Esophagus (tissue), 2 donors: ENCODE results near the gene CCDC24. TPM values are rescaled to one million over a fixed set of nuclear protein-coding genes. Genes with fewer than 3 reads are reported as not detected.

ENCODE experiments used
- H3K27ac ChIP-seq, 2 donors: one replicate each; pipeline ENCODE4 v1.5.1; 2013; ENCODE audit warnings: low read depth in 2 of 2, mild to moderate bottlenecking in 2 of 2, inconsistent platforms in 1 of 2, low read length in 1 of 2, moderate library complexity in 1 of 2
- H3K27me3 ChIP-seq, 2 donors: one replicate each; pipeline ENCODE4 v1.6.1; 2013; ENCODE audit warnings: low read length in 2 of 2, control low read depth in 1 of 2, mild to moderate bottlenecking in 1 of 2; ENCODE audit not compliant: insufficient read depth in 2 of 2, control insufficient read depth in 1 of 2
- H3K36me3 ChIP-seq, 2 donors: one replicate each; pipeline ENCODE4 v1.6.1; 2013; ENCODE audit warnings: low read length in 1 of 2; ENCODE audit not compliant: control insufficient read depth in 2 of 2, insufficient read depth in 2 of 2
- H3K4me1 ChIP-seq, 2 donors: one replicate each; pipeline ENCODE4 v1.6.1; 2013; ENCODE audit warnings: low read length in 1 of 2; ENCODE audit not compliant: control insufficient read depth in 2 of 2, insufficient read depth in 2 of 2
- H3K4me3 ChIP-seq, 2 donors: one replicate each; pipeline ENCODE4 v1.5.1; 2013; ENCODE audit warnings: low read length in 2 of 2, mild to moderate bottlenecking in 2 of 2, low read depth in 1 of 2, moderate library complexity in 1 of 2
- H3K9me3 ChIP-seq, 2 donors: one replicate each; pipeline ENCODE4 v1.6.1; 2013; ENCODE audit warnings: mild to moderate bottlenecking in 2 of 2, low read depth in 1 of 2, low read length in 1 of 2, moderate library complexity in 1 of 2; ENCODE audit not compliant: control insufficient read depth in 2 of 2, insufficient read depth in 1 of 2
- WGBS, 2 donors: extraction: QIAGEN DNeasy Blood & Tissue Kit; methylation state at CpG; one replicate each; pipeline ENCODE4 v1.1.7; 2013; 5-methylcytosine and 5-hydroxymethylcytosine counted together
- polyA plus RNA-seq, 2 donors: library from polyadenylated mRNA; stranded (reverse); fragments of 200-250 nt; gene quantifications; one replicate each; pipeline ENCODE4 v1.2.3, GENCODE V29; 2013
- donor health status: healthy with polysubstance abuse.
- donor health status: Bipolar disorder and iron deficiency.

CCDC24 gene
- polyA plus RNA-seq, 2 donors, result 4.0 to 7.5 TPM

DNA sequence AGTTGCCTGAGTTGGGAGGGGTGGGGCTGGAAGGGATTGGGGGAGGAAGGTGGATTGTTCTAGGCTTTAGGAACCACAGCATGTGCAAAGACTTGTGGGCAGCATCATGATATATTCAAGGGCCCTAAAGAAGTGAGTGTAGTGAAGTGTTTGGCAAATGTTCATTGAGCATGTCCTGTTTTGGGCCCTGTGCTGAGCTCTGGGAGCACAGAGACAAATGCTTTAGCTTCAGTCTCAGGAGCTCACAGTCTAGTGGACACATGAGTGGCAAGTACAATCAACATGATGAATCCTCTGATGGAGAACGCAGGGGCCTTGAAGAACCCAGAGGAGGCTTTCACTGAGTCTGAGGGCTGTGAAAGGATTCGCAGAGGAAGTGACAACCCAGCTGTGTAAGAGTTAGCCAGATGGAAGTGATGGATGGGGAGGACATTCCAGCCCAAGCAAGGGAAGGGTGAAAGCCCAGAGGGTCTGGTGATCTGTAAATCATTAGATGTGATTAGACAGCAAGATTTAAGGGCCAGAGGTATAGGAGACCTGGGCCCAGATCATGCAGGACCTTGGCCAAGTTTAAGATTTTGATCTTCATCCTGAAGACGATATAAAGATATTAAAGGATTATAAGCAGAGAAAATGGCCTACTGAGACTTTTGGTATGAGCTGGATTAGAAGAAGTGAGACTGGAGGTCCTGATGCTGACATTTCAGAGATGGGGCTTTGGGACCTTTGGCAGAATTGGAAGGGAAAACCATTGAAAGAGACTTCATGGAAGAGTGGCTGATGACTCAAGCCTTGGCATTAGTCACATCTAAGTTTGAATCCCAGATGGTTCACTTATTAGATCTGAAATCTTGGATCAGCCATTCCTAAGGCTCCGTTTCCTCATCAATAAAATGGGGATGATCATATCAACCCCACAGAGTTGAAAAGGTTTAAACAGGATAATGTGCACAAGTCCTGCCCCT lies 40.1 kb upstream of the CCDC24 start:
- H3K4me3 ChIP-seq, result no peak overlapping the region
- H3K9me3 ChIP-seq, result no peaks in the 10 kb centered on the region
- WGBS, 2 donors, result 88 to 90% methylated on average over 4 of the region's 4 CpGs
- no peaks in the 10 kb centered on the region for H3K27me3 ChIP-seq
- H3K36me3 ChIP-seq, result peaks cover 0 to 11% of the 10 kb centered on the region in 2 donors
- peaks cover 13 to 21% of the 10 kb centered on the region in 2 donors for H3K4me1 ChIP-seq
- no peak overlapping the region for H3K27ac ChIP-seq

DNA sequence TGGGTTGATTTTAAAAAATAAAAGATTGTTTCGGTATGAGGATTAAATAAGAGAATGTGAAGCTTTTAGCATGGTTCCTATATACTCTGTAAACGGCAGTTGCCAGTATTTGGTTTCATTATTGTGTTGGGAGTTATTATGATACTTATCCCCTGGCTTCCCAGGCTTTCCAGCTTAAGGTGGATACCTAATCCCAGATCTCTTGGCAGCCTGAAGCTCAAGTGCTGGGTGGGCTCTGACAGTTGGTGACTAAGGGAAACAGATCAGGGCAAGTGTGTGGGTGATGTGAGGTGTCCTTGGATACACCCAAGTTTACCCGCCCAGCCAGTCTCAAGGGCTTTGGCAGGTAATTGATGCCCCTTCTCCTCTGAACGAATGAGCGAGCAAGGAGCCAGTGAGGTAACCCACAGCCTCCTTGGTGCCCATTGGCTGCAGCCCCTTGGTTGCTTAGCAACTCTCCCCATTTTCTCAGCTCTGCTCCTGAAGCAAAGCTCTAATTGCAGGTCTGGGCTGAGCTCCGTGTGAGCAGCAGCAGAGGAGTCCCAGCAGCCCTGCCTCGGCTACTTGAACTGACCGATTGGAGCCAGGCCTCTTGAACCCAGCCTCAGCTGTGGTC lies 38.6 kb upstream of the CCDC24 start:
- Histone ChIP-seq H3K4me3 (no peak overlapping the region), H3K27ac (peak overlapping the region in 1 of 2 donors; percentile 71), H3K4me1 (peaks cover 8 to 15% of the 10 kb centered on the region in 2 donors), H3K27me3 (no peaks in the 10 kb centered on the region), H3K36me3 (peaks cover 9 to 26% of the 10 kb centered on the region in 2 donors), H3K9me3 (no peaks in the 10 kb centered on the region)
- 51 to 60% methylated on average over 8 of the region's 8 CpGs for WGBS, 2 donors

DNA sequence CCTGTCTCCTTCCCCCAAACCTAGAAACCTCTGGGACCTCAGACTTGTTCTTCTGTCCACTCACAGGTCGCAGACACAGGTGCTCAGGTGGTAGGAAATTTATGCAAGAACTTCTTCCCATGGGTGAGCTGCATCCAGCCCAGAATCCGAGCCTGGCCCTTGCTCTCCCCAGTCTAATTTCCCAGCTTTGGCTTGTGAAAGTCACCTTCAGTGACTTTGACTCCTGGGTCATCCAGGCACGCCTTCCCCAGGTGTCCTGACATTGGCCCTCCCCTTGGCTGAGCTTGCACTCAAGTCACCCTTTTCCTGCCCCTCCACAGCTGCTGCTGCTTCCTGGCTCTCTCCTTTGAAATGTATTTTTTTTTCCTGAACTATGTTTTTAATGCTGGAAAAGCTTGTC lies 38.0 kb upstream of the CCDC24 start:
- no peaks in the 10 kb centered on the region for H3K9me3 ChIP-seq
- H3K36me3 ChIP-seq, result peaks cover 10 to 29% of the 10 kb centered on the region in 2 donors
- no peak overlapping the region for H3K4me3 ChIP-seq
- whole genome bisulfite sequencing, 2 donors, result 71 to 82% methylated on average over 3 of the region's 3 CpGs
- H3K4me1 ChIP-seq, result peaks cover 4 to 10% of the 10 kb centered on the region in 2 donors
- H3K27me3 ChIP-seq, result no peaks in the 10 kb centered on the region
- H3K27ac ChIP-seq, result peak overlapping the region in 1 of 2 donors; percentile 71

DNA sequence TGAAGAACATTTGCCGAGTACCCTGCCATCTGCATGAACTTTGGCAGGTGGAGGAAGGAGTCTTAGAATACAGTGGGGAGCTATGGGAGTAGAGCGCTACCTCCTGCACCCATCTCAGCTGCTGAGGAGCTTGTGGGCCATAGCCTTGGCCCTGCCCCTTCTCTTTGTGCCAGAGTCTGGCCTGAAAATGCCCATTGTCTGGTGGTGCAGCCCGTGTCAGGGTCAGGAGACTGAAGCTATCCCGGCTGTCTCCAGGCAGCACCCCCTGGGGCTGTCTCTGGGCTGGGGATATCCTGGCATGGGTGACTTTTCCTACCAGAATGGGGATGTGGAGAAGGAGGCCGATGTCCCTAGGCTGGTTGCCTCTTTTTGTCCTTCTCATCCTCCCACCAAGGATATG lies 37.4 kb upstream of the CCDC24 start:
- Histone ChIP-seq H3K36me3 (peaks cover 15 to 35% of the 10 kb centered on the region in 2 donors), H3K27me3 (no peaks in the 10 kb centered on the region), H3K27ac (no peak overlapping the region), H3K4me3 (no peak overlapping the region), H3K9me3 (no peaks in the 10 kb centered on the region), H3K4me1 (peaks cover 0 to 7% of the 10 kb centered on the region in 2 donors)
- 89 to 93% methylated on average over 5 of the region's 5 CpGs for whole genome bisulfite sequencing, 2 donors

- Histone ChIP-seq H3K36me3 (peaks cover 20 to 39% of the 10 kb centered on the region in 2 donors), H3K4me1 (peaks cover 0 to 4% of the 10 kb centered on the region in 2 donors), H3K9me3 (no peaks in the 10 kb centered on the region), H3K27ac (no peak overlapping the region), H3K27me3 (no peaks in the 10 kb centered on the region), H3K4me3 (no peak overlapping the region)
- WGBS, 2 donors, result 94 to 96% methylated on average over 8 of the region's 8 CpGs
Measured at GRCh38 chr1:43956234-43956633, 35.2 kb upstream of the CCDC24 start.

DNA sequence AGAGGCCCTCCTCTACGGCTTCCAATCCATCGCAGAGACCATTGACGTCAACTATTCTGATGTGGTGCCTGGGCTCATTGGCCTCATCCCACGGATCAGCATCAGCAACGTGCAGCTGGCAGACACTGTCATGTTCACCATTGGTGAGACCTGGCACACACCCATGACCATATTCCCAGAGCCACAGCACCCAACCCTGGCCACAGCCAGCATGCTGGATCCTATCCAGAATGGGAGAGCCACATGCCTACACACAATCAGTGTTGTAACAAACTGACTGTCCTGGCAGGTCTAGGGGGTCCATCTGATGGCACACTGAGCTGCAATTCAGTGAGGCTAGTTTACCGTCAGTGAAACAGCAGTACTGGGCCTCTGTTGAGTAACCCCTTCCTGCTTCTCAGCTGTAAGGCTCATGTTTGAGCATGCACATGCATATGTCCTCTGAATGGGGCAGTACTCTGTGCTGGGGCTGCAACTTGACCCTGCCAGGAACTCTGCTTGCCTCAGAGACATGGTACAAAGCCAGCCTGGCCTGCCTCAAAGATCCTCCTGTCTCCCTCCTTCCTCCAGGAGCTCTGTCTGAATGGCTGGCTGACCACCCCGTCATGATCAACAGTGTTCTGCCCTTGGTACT lies 33.9 kb upstream of the CCDC24 start:
- 85% methylated on average over 7 of the region's 7 CpGs for WGBS, 2 donors
- Histone ChIP-seq H3K27ac (no peak overlapping the region), H3K27me3 (no peaks in the 10 kb centered on the region), H3K4me1 (peaks cover 0 to 4% of the 10 kb centered on the region in 2 donors), H3K36me3 (peaks cover 26 to 40% of the 10 kb centered on the region in 2 donors), H3K4me3 (no peak overlapping the region), H3K9me3 (no peaks in the 10 kb centered on the region)

- Histone ChIP-seq H3K4me3 (no peak overlapping the region), H3K27ac (no peak overlapping the region), H3K27me3 (no peaks in the 10 kb centered on the region), H3K36me3 (peaks cover 26 to 40% of the 10 kb centered on the region in 2 donors), H3K4me1 (no peaks in the 10 kb centered on the region), H3K9me3 (no peaks in the 10 kb centered on the region)
- WGBS, 2 donors, result 90 to 91% methylated on average over 9 of the region's 9 CpGs
Measured at GRCh38 chr1:43958351-43959255, 32.8 kb upstream of the CCDC24 start.

DNA sequence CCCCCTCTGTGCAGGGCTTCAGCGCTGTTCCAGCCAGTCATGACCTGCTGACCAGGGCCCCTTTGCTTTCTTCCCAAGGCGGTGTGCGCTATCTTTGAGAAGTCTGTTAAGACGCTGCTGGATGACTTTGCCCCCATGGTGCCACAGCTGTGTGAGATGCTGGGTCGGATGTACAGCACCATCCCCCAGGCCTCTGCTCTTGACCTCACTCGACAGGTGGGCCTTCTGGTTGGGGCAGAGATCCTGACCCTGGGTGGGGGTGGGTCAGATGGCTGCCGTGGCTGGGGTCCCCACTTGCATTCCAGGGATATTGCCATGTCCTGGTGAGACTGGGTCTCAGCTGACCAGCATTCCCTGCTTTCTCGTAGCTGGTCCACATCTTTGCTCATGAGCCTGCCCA lies 30.6 kb upstream of the CCDC24 start:
- H3K4me3 ChIP-seq, result no peak overlapping the region
- no peaks in the 10 kb centered on the region for H3K27me3 ChIP-seq
- no peak overlapping the region for H3K27ac ChIP-seq
- H3K36me3 ChIP-seq, result peaks cover 29 to 50% of the 10 kb centered on the region in 2 donors
- no peaks in the 10 kb centered on the region for H3K9me3 ChIP-seq
- H3K4me1 ChIP-seq, result no peaks in the 10 kb centered on the region
- WGBS, 2 donors, result 90 to 92% methylated on average over 8 of the region's 8 CpGs

DNA sequence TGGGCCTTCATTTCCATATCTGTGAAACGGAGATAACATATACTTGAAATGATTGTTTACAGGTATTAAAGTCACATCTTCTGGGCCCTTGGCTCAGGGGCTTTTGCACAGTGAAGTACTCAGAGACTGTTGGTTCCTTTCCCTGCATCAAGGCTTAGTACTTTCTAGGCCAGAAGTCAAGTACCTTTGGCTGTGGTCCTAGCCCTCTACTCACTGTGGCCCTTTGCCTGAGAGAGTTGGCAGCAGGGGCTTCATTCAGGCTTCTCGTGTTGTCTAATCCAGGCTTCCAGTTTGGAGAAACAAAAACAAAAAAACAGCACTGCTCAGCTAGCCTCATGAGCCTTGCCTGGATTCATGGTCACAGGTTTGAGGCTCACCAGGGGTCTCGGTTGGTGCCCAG lies 29.7 kb upstream of the CCDC24 start:
- no peak overlapping the region for H3K27ac ChIP-seq
- 86 to 91% methylated on average over 3 of the region's 3 CpGs for WGBS, 2 donors
- H3K27me3 ChIP-seq, result no peaks in the 10 kb centered on the region
- no peaks in the 10 kb centered on the region for H3K4me1 ChIP-seq
- H3K36me3 ChIP-seq, result peaks cover 25 to 50% of the 10 kb centered on the region in 2 donors
- H3K9me3 ChIP-seq, result no peaks in the 10 kb centered on the region
- H3K4me3 ChIP-seq, result no peak overlapping the region
